Measurements from ENCODE around the gene MTA2.

DNA sequence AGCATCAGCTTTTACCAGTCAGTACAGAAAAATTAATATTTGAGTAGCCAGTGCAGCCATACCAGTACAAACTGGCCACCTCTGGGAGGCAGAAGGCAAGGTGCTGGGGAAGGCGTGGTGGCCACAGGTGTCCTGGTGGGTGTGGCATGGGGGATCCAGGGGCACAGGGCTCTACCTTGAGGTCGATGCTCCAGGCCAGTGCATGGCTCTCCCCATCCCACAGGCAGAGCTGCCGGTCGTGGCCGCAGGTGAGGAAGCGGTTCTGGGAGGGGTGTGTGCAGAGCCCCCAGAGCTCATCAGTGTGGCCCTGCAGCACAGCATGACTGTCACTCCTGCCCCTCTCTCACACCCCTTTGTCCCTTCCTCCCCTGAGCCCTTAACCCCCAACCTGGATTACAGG, 3.8 kb upstream of the MTA2 start:
- TF ChIP-seq, protein P1, sequence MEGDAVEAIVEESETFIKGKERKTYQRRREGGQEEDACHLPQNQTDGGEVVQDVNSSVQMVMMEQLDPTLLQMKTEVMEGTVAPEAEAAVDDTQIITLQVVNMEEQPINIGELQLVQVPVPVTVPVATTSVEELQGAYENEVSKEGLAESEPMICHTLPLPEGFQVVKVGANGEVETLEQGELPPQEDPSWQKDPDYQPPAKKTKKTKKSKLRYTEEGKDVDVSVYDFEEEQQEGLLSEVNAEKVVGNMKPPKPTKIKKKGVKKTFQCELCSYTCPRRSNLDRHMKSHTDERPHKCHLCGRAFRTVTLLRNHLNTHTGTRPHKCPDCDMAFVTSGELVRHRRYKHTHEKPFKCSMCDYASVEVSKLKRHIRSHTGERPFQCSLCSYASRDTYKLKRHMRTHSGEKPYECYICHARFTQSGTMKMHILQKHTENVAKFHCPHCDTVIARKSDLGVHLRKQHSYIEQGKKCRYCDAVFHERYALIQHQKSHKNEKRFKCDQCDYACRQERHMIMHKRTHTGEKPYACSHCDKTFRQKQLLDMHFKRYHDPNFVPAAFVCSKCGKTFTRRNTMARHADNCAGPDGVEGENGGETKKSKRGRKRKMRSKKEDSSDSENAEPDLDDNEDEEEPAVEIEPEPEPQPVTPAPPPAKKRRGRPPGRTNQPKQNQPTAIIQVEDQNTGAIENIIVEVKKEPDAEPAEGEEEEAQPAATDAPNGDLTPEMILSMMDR (IDR thresholded peaks at IDR 0.05) = no peak
- no peak for TF ChIP-seq POLR2A (IDR thresholded peaks at IDR 0.05)
